Jurkat, Clone E6-1 (cell line): ENCODE measurements around the gene P2RX6.
"Not testable (repeated sequence)": the region's sequence is repeated elsewhere in the genome, so short reads cannot be mapped to it uniquely, and the experiment has no call there.

Experiments used
- DNase-seq: peaks from one replicate; pipeline ENCODE4 v3.0.0-alpha.2; 2011; ENCODE audit warnings: low read depth, low spot score
- H3K4me3 ChIP-seq: 2 replicates; pipeline ENCODE4 v1.5.1; 2011; ENCODE audit warnings: mild to moderate bottlenecking, low read length, control low read depth, moderate library complexity

Gene P2RX6

GRCh38 chr22:21045585-21046294 lies 30.8 kb downstream of the P2RX6 start, which contains the start of gene LRRC74B:
Gene LRRC74B, plus strand, starts transcription at chr22:21045946. Its CDS starts 41 bp downstream, at chr22:21045987.
- peak within 1 kb of the TSS; percentile 13 for H3K4me3 ChIP-seq
- peak; percentile 53 for DNase-seq

- H3K4me3 ChIP-seq = no peak overlapping the region
- DNase-seq = no peak
Measured at GRCh38 chr22:21047035-21047661, 32.2 kb downstream of the P2RX6 start.

GRCh38 chr22:21047730-21048129 lies 32.8 kb downstream of the P2RX6 start:
- H3K4me3 ChIP-seq = no peak overlapping the region
- DNase-seq = no peak

GRCh38 chr22:21048448-21048847 lies 33.5 kb downstream of the P2RX6 start:
- not testable (repeated sequence) for DNase-seq, H3K4me3 ChIP-seq

- not testable (repeated sequence) for DNase-seq, H3K4me3 ChIP-seq
Measured at GRCh38 chr22:21048965-21049364, 34.0 kb downstream of the P2RX6 start.

DNA sequence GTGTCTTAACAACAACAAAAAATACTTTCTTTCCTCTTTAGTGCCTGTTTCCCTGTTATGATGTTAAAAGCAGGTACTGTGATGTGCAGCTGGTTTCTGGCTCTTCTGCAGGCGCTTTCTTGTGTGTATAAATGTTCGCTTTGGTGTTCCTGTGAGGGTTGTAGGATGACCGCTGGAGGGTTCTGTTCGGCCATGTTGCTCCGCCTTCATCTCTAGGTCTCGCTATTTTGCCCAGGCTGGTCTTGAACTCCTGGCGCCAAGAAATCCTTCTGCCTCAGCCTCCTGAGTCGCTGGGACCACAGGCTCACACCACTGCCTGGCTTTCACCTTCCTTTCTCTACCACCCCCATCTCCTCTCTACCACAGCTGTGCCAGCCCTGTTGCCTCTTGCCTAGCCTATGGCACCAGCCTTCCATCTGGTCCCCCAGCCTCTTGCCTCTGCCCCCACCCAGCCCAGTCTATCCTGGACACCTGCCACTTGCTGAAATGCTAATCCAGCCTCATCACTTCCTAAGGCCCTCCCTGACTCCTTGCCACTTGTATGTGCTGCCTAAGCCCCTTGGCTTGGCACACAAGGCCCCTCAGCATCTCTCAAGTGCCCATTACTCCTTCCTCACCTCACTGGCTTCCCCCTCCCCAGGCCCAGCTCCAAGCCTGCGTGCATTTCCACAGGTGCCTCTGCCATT lies 36.3 kb downstream of the P2RX6 start:
- DNase-seq = no peak
- no peak overlapping the region for H3K4me3 ChIP-seq

DNA sequence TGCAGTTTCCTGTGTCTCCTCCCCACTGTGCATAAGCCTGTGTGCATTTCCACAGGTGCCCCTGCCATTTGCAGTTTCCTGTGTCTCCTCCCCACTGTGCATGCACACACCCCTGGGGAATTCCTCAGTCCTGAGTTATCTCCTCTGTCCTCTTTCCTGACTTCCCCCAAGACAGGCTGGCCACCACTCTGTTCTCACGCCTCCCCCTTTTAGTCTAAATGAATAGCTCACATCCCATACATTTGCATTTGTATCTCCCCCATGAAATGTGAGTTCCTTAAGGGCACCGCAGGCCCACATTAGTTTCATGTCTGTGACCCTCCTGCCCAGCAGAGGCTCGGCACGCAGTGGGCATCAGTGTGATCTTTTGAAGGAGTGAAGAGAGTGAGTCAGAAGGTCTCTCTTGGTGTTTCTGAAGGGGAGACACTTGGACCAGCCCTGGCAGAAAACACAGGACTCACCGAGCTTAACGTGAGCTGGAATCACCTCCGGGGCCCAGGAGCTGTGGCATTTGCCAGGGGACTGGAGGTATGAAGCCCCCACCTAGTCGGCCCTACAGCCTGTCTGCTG lies 37.0 kb downstream of the P2RX6 start:
- no peak for DNase-seq
- no peak overlapping the region for H3K4me3 ChIP-seq

GRCh38 chr22:21052715-21053459 lies 37.9 kb downstream of the P2RX6 start:
- DNase-seq = no peak

DNA sequence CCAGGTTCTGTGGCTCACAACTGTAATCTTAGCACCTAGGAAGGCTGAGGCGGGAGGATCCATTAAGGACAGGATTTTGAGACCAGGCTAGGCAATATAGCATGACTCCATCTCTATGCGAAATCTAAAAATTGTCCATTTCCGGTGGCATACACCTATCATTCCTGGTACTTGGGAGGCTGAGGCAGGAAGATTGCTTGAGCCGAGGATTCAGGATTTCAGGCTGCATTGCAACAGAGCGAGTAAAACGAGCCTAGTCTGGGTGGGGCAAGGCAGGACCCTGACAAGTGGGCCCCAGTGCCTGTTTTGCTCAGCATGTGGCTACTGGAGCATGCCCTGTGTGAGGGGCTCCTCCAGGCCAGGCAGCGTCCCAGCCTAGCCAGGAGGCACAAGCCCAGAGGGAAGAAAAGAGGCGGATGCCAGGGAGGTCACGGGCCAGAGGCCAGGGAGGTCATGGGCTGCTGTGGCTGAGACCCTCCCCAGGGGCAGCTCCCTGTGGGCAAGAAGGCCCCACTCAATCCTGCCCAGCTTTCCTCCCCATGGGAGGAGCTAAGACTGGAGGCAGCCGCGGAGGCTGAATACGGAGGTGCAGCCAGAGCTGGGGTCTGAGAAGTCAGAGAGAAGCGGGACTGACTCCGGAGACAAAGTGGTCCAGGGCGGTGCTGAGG lies 39.2 kb downstream of the P2RX6 start:
- H3K4me3 ChIP-seq = no peak overlapping the region
- no peak for DNase-seq

More at GRCh38 chr22:21052715-21053459, 37.9 kb downstream of the P2RX6 start:
- H3K4me3 ChIP-seq = no peak overlapping the region

DNA sequence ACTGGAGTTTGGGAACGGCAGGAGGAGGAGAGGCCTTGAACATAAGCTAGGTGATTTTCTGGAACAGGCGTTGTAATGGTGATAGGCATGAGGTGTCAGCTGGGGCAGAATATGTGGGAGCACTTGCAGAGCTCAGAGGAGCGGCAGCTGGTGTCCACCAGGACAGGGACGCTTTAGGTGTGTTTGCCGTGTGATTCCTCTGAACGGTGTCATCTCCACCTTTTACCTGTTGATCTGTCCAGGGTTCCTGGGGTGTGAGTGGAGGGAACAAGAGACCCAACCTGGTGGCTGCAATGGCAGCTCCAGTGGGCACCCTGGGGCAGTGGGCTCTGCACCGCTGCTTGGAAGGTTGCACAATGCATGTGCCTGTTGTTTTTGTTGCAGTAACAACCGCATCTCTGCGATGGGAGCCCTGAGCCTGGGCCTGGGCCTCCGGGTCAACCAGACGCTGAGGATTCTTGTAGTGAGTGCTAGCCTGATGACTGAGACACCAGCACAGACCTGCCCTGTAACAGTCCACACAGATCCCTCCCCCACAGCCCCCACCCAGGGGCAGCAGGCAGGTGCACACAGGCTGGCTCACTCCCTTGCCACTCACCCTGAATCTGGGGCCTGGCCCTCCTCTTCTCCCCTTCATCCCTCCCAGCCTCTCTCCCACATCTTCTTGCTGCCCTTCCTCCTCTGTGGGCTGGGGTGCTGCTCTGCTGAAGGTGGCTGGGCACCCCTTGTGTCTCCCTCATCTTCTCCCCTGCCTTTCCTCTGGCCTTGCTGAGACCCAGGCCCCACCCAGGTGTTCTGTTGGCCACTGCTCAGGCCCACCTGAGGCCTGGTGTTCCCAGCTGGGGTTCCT lies 40.0 kb downstream of the P2RX6 start:
- H3K4me3 ChIP-seq = no peak overlapping the region
- DNase-seq = no peak

- DNase-seq = no peak
- H3K4me3 ChIP-seq = no peak overlapping the region
Measured at GRCh38 chr22:21055564-21055834, 40.5 kb downstream of the P2RX6 start.

GRCh38 chr22:21055880-21056319 lies 40.9 kb downstream of the P2RX6 start:
- no peak overlapping the region for H3K4me3 ChIP-seq
- DNase-seq = peak; percentile 33

DNA sequence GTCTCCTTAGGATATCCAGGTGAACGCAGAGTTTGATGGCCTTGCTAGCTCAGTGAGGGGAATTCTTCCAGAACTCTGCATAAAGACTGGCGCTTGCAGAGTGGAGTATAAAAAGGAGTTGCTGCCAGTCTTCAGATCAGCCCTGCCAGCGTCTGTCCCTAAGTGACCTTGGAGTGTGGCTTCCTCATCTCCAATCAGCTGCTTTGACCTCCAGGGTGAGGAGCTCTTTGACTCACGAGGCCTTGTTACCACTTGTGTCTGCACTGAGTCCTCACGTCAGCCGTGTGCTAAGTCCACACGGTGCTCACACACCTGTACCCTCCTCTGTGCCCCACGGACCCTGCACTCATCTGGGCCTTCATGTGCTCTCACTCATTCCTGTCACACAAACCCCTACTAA lies 45.4 kb downstream of the P2RX6 start:
- DNase-seq, H3K4me3 ChIP-seq: not testable (repeated sequence)

GRCh38 chr22:21061660-21062321 lies 46.8 kb downstream of the P2RX6 start:
- DNase-seq, H3K4me3 ChIP-seq: not testable (repeated sequence)

DNA sequence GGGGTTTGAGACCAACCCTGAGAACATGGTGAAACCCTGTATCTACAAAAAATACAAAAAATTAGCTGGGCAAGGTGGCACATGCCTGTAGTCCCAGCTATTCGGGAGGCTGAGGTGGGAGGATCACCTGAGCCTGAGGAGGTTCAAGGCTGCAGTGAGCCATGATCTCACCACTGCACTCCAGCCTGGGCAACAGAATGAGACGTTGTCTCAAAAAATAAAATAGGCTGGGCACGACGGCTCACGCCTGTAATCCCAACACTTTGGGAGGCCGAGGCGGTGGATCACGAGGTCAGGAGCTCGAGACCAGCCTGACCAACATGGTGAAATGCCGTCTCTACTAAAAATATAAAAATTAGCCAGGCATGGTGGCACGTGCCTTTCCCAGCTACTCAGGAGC lies 49.5 kb downstream of the P2RX6 start:
- H3K4me3 ChIP-seq, DNase-seq: not testable (repeated sequence)

GRCh38 chr22:21064917-21065864 lies 50.2 kb downstream of the P2RX6 start:
- H3K4me3 ChIP-seq = no peak overlapping the region
- DNase-seq = no peak
